ENCODE results near the gene FFAR1. TPM values are rescaled to one million over a fixed set of nuclear protein-coding genes. Genes with fewer than 3 reads are reported as not detected.

The FFAR1 gene
- total and polyA plus RNA-seq, 2 donors (not counting 1 experiment from before 2014, with no cell fraction given) = 3.0 to 17.9 TPM

GRCh38 chr19:35381318-35381717, 33.6 kb downstream of the FFAR1 start:
- Histone ChIP-seq H3K4me3 (ENCODE audit: control extremely low read depth in 1 of 5, extremely low read depth in 1 of 5, insufficient read depth in 1 of 5, low read depth in 2 of 5, low read length in 4 of 5) (no peak overlapping the region), H3K4me2 (replicated peaks; ENCODE audit: low read depth, low read length, poor library complexity, severe bottlenecking) (no peak overlapping the region), H3K27me3 (replicated peaks in 1 of 4; ENCODE audit: control extremely low read depth in 1 of 4, control insufficient read depth in 3 of 4, insufficient read depth in 4 of 4, low read length in 3 of 4) (peaks cover 0 to 2% (median 0%) of the 10 kb centered on the region in 4 experiments), H3K36me3 (replicated peaks in 1 of 2; ENCODE audit: control extremely low read depth in 1 of 2, control insufficient read depth in 1 of 2, extremely low read depth in 1 of 2, insufficient read depth in 2 of 2, low read length in 1 of 2) (no peaks in the 10 kb centered on the region), H2AFZ (ENCODE audit: insufficient read depth, low read depth, low read length, poor library complexity, severe bottlenecking) (no peak overlapping the region), H4K20me1 (ENCODE audit: control insufficient read depth, insufficient read depth, low read length, poor library complexity, severe bottlenecking) (no peaks in the 10 kb centered on the region), H3K4me1 (ENCODE audit: control insufficient read depth in 2 of 2, insufficient read depth in 2 of 2, low read length in 2 of 2) (peaks cover 7 to 12% of the 10 kb centered on the region in 2 donors), H3K27ac (ENCODE audit: low read length in 2 of 2) (no peak overlapping the region), H3K9ac (ENCODE audit: low read length) (no peak overlapping the region), H3K79me2 (ENCODE audit: control insufficient read depth, insufficient read depth, low read length) (no peaks in the 10 kb centered on the region), H3K9me3 (ENCODE audit: control extremely low read depth in 1 of 3, control insufficient read depth in 2 of 3, insufficient read depth in 1 of 3, low read length in 2 of 3) (peaks cover 4 to 23% (median 7%) of the 10 kb centered on the region in 3 donors)
- POLR2A ChIA-PET = no interaction called here
- CTCF ChIA-PET = no interaction called here
- H3K27ac Mint-ChIP-seq = no peak overlapping the region
- 77% methylated on average over 2 of the region's 3 CpGs for WGBS (ENCODE audit: insufficient coverage)
- H3K9me3 Mint-ChIP-seq (ENCODE audit: insufficient read depth) = peaks cover under 1% of the 10 kb centered on the region
- H3K4me1 Mint-ChIP-seq = peaks cover 9% of the 10 kb centered on the region
- ATAC-seq (ENCODE audit: low read depth) (no peak), DNase-seq (no peak)
- H3K4me3 Mint-ChIP-seq = no peak overlapping the region
- TF ChIP-seq EZH2 (IDR thresholded peaks at IDR 0.05; ENCODE audit: borderline replicate concordance, insufficient read depth, low read depth, low read length, poor library complexity, severe bottlenecking) = no peak
- TF ChIP-seq, protein P1, sequence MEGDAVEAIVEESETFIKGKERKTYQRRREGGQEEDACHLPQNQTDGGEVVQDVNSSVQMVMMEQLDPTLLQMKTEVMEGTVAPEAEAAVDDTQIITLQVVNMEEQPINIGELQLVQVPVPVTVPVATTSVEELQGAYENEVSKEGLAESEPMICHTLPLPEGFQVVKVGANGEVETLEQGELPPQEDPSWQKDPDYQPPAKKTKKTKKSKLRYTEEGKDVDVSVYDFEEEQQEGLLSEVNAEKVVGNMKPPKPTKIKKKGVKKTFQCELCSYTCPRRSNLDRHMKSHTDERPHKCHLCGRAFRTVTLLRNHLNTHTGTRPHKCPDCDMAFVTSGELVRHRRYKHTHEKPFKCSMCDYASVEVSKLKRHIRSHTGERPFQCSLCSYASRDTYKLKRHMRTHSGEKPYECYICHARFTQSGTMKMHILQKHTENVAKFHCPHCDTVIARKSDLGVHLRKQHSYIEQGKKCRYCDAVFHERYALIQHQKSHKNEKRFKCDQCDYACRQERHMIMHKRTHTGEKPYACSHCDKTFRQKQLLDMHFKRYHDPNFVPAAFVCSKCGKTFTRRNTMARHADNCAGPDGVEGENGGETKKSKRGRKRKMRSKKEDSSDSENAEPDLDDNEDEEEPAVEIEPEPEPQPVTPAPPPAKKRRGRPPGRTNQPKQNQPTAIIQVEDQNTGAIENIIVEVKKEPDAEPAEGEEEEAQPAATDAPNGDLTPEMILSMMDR (IDR thresholded peaks at IDR 0.05) = no peak
- intact Hi-C loops (cut with micrococcal nuclease) = no loop called here
- peaks cover 13% of the 10 kb centered on the region for H3K27me3 Mint-ChIP-seq

DNA sequence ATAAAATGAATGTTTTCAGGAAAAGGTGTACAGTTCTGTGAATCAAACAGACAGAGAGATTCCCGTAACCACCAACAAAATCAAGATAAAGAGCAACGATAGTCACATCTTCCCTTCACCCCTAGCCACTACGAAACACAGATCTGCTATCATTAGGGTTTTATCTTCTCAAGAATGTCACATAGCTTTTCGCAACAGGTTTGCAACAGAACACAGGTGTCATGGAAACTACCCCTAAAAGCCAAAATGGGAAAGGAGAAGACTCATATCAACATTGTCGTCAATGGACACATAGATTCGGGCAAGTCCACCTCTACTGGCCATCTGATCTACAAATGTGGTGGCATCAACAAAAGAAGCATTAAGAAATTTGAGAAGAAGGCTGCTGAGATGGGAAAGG, 34.2 kb downstream of the FFAR1 start:
- no peak overlapping the region for H3K4me2 ChIP-seq (replicated peaks; ENCODE audit: low read depth, low read length, poor library complexity, severe bottlenecking)
- Mint-ChIP-seq H3K27me3 (peaks cover 13% of the 10 kb centered on the region), H3K27ac (no peak overlapping the region), H3K9me3 (ENCODE audit: insufficient read depth) (peaks cover 2% of the 10 kb centered on the region), H3K4me1 (peaks cover 6% of the 10 kb centered on the region), H3K4me3 (no peak overlapping the region)
- ATAC-seq (ENCODE audit: low read depth) (no peak), DNase-seq (no peak)
- no peak overlapping the region for H3K27ac ChIP-seq (ENCODE audit: low read length in 2 of 2)
- ChIA-PET POLR2A (no interaction called here), CTCF (no interaction called here)
- H3K36me3 ChIP-seq (replicated peaks in 1 of 2; ENCODE audit: control extremely low read depth in 1 of 2, control insufficient read depth in 1 of 2, extremely low read depth in 1 of 2, insufficient read depth in 2 of 2, low read length in 1 of 2) = no peaks in the 10 kb centered on the region
- no peak overlapping the region for H2AFZ ChIP-seq (ENCODE audit: insufficient read depth, low read depth, low read length, poor library complexity, severe bottlenecking)
- intact Hi-C loops (cut with micrococcal nuclease) = no loop called here
- no peaks in the 10 kb centered on the region for H4K20me1 ChIP-seq (ENCODE audit: control insufficient read depth, insufficient read depth, low read length, poor library complexity, severe bottlenecking)
- no peak overlapping the region for H3K9ac ChIP-seq (ENCODE audit: low read length)
- no peaks in the 10 kb centered on the region for H3K79me2 ChIP-seq (ENCODE audit: control insufficient read depth, insufficient read depth, low read length)
- H3K27me3 ChIP-seq (replicated peaks in 1 of 4; ENCODE audit: control extremely low read depth in 1 of 4, control insufficient read depth in 3 of 4, insufficient read depth in 4 of 4, low read length in 3 of 4) = peaks cover 0 to 2% (median 0%) of the 10 kb centered on the region in 4 experiments
- peaks cover 5 to 25% (median 12%) of the 10 kb centered on the region in 3 donors for H3K9me3 ChIP-seq (ENCODE audit: control extremely low read depth in 1 of 3, control insufficient read depth in 2 of 3, insufficient read depth in 1 of 3, low read length in 2 of 3)
- 87% methylated on average over 3 of the region's 6 CpGs for WGBS (ENCODE audit: insufficient coverage)
- H3K4me1 ChIP-seq (ENCODE audit: control insufficient read depth in 2 of 2, insufficient read depth in 2 of 2, low read length in 2 of 2) = peaks cover 5% of the 10 kb centered on the region in 2 donors
- H3K4me3 ChIP-seq (ENCODE audit: control extremely low read depth in 1 of 5, extremely low read depth in 1 of 5, insufficient read depth in 1 of 5, low read depth in 2 of 5, low read length in 4 of 5) = no peak overlapping the region
- TF ChIP-seq EZH2 (IDR thresholded peaks at IDR 0.05; ENCODE audit: borderline replicate concordance, insufficient read depth, low read depth, low read length, poor library complexity, severe bottlenecking) = no peak
- TF ChIP-seq, protein P1 (IDR thresholded peaks at IDR 0.05) = no peak
